ENCODE data around the gene UPB1.

Gene UPB1

GRCh38 chr22:24481641-24482040, 13.5 kb upstream of the UPB1 start:
- no peak for DNase-seq (ENCODE audit: insufficient read length, low spot score)
- FAIRE-seq, result peak; percentile 87
- no peak for TF ChIP-seq CTCF (IDR thresholded peaks at IDR 0.05; ENCODE audit: insufficient read depth, missing control alignments)

GRCh38 chr22:24482575-24482974, 12.6 kb upstream of the UPB1 start:
- DNase-seq (ENCODE audit: insufficient read length, low spot score) (no peak), FAIRE-seq (no peak)
- no peak for TF ChIP-seq CTCF (IDR thresholded peaks at IDR 0.05; ENCODE audit: insufficient read depth, missing control alignments)

GRCh38 chr22:24482998-24483397, 12.1 kb upstream of the UPB1 start:
- FAIRE-seq (no peak), DNase-seq (ENCODE audit: insufficient read length, low spot score) (no peak)
- no peak for TF ChIP-seq CTCF (IDR thresholded peaks at IDR 0.05; ENCODE audit: insufficient read depth, missing control alignments)

DNA sequence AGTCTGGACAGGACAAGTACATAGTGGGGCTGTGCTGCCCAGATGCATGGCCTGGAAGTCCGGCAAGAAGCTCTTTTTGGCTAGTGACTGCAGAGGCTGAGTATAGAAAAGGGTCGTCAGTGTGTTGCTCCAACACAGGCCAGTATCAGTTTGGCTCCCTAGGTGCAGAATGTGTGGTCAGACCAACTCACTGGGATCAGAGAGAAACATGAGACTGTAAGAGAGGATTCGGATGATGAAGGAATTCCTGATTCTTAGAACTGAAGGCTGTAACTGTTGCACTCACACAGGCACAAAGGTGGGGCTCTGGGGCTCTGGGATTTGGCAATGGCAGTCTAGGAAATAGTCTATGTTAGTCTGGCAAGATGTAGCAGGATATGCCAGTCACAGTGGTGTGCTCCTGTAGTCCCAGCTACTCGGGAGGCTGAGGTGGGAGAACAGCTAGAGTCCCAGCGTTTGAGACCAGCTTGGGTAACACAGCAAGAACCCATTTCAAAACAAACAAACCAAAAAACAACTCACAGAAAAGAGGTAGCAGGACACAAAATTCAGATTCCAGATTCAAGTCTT, 11.1 kb upstream of the UPB1 start:
- FAIRE-seq (no peak), DNase-seq (ENCODE audit: insufficient read length, low spot score) (no peak)
- TF ChIP-seq CTCF (IDR thresholded peaks at IDR 0.05; ENCODE audit: insufficient read depth, missing control alignments), result no peak

GRCh38 chr22:24485170-24485569, 10.0 kb upstream of the UPB1 start:
- no peak for TF ChIP-seq CTCF (IDR thresholded peaks at IDR 0.05; ENCODE audit: insufficient read depth, missing control alignments)
- FAIRE-seq (no peak), DNase-seq (ENCODE audit: insufficient read length, low spot score) (no peak)

DNA sequence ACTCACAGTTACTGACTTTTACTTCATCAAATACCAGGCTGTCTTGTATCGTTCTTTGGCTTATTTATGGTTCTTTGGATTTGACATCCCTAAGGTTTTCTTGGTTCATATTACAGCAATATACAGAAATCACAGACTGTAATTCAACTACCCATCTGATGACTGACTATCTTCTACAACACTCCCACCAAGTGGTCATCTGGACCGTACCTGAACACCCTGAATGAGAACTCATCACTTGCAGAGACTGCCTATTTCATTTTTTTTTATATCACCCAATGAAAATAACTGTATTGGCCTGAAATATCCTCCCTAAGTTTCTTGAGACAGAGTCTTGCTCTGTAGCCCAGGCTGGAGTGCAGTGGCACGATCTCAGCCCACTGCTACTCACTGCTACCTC, 9.5 kb upstream of the UPB1 start:
- peak; percentile 16 for TF ChIP-seq CTCF (IDR thresholded peaks at IDR 0.05; ENCODE audit: insufficient read depth, missing control alignments)
- FAIRE-seq (peak; percentile 21), DNase-seq (ENCODE audit: insufficient read length, low spot score) (no peak)

- no peak for TF ChIP-seq CTCF (IDR thresholded peaks at IDR 0.05; ENCODE audit: insufficient read depth, missing control alignments)
- FAIRE-seq, result no peak
- no peak for DNase-seq (ENCODE audit: insufficient read length, low spot score)
These were observed 8.6 kb upstream of the UPB1 start for GRCh38 chr22:24486501-24486921.
